ENCODE results near the gene SLC27A5.

DNA sequence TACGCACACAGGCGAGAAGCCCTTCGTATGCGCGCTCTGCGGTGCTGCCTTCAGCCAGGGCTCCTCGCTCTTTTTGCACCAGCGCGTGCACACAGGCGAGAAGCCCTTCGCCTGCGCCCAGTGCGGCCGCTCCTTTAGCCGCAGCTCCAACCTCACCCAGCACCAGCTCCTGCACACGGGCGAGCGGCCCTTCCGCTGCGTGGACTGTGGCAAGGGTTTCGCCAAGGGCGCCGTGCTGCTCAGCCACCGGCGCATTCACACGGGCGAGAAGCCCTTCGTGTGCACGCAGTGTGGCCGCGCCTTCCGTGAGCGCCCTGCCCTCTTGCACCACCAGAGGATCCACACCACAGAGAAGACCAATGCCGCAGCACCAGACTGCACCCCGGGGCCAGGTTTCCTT, 55.7 kb downstream of the SLC27A5 start:
- TF ChIP-seq, protein P1, sequence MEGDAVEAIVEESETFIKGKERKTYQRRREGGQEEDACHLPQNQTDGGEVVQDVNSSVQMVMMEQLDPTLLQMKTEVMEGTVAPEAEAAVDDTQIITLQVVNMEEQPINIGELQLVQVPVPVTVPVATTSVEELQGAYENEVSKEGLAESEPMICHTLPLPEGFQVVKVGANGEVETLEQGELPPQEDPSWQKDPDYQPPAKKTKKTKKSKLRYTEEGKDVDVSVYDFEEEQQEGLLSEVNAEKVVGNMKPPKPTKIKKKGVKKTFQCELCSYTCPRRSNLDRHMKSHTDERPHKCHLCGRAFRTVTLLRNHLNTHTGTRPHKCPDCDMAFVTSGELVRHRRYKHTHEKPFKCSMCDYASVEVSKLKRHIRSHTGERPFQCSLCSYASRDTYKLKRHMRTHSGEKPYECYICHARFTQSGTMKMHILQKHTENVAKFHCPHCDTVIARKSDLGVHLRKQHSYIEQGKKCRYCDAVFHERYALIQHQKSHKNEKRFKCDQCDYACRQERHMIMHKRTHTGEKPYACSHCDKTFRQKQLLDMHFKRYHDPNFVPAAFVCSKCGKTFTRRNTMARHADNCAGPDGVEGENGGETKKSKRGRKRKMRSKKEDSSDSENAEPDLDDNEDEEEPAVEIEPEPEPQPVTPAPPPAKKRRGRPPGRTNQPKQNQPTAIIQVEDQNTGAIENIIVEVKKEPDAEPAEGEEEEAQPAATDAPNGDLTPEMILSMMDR (conservative IDR thresholded peaks at IDR 0.05; ENCODE audit: low read depth, low read length) = no peak
- TF ChIP-seq RFX5 (IDR thresholded peaks at IDR 0.05; ENCODE audit: low read depth, low read length) = no peak
- TF ChIP-seq RAD21 (IDR thresholded peaks at IDR 0.05; ENCODE audit: low read length) = no peak
- no peak for TF ChIP-seq CEBPB (IDR thresholded peaks at IDR 0.05; ENCODE audit: low read depth, low read length)
- TF ChIP-seq POLR2A (IDR thresholded peaks at IDR 0.05; ENCODE audit: low read depth, low read length) = no peak
- TF ChIP-seq CHD1 (IDR thresholded peaks at IDR 0.05; ENCODE audit: low read depth, low read length) = no peak
- TF ChIP-seq MAZ (IDR thresholded peaks at IDR 0.05; ENCODE audit: borderline replicate concordance, low read depth, low read length) = no peak
- TF ChIP-seq, protein P2, sequence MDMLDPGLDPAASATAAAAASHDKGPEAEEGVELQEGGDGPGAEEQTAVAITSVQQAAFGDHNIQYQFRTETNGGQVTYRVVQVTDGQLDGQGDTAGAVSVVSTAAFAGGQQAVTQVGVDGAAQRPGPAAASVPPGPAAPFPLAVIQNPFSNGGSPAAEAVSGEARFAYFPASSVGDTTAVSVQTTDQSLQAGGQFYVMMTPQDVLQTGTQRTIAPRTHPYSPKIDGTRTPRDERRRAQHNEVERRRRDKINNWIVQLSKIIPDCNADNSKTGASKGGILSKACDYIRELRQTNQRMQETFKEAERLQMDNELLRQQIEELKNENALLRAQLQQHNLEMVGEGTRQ (IDR thresholded peaks at IDR 0.05; ENCODE audit: low read depth, low read length) = no peak
- TF ChIP-seq MAFK (IDR thresholded peaks at IDR 0.05; ENCODE audit: low read depth, low read length) = no peak
- TF ChIP-seq FOS (IDR thresholded peaks at IDR 0.05; ENCODE audit: low read depth, low read length) = no peak
- TF ChIP-seq BHLHE40 (IDR thresholded peaks at IDR 0.05; ENCODE audit: low read depth, low read length) = no peak
